Measurements from ENCODE around the gene IL17B.

IL17B gene

DNA sequence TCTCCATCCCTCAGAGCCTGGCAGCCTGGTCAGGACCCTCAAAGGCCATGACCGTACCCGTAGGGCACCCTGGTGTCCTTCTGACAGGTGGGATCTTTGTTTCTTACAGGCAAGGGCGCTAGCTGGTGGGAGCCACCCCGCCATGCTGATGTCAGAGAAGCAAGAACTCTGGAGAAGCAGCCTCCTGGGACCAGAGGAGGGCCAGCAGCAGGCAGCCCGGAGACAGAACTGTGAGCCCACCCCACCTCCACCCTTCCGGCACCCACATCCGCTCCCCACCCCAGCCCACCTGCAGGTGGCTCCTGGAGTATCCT is 42.2 kb upstream of the IL17B start:
- peaks cover 40% of the 10 kb centered on the region for H3K36me3 Mint-ChIP-seq (ENCODE audit: low read depth)
- H3K4me3 Mint-ChIP-seq, result no peak overlapping the region
- peak overlapping the region; percentile 94 for H3K27ac Mint-ChIP-seq
- H3K27me3 Mint-ChIP-seq (ENCODE audit: low read depth), result no peaks in the 10 kb centered on the region
- no peaks in the 10 kb centered on the region for H3K9me3 Mint-ChIP-seq
- TF ChIP-seq, protein P1, sequence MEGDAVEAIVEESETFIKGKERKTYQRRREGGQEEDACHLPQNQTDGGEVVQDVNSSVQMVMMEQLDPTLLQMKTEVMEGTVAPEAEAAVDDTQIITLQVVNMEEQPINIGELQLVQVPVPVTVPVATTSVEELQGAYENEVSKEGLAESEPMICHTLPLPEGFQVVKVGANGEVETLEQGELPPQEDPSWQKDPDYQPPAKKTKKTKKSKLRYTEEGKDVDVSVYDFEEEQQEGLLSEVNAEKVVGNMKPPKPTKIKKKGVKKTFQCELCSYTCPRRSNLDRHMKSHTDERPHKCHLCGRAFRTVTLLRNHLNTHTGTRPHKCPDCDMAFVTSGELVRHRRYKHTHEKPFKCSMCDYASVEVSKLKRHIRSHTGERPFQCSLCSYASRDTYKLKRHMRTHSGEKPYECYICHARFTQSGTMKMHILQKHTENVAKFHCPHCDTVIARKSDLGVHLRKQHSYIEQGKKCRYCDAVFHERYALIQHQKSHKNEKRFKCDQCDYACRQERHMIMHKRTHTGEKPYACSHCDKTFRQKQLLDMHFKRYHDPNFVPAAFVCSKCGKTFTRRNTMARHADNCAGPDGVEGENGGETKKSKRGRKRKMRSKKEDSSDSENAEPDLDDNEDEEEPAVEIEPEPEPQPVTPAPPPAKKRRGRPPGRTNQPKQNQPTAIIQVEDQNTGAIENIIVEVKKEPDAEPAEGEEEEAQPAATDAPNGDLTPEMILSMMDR (IDR thresholded peaks at IDR 0.05; ENCODE audit: unreplicated experiment in 3 of 3), result no peak
- H3K4me1 Mint-ChIP-seq, result peaks cover 85% of the 10 kb centered on the region

DNA sequence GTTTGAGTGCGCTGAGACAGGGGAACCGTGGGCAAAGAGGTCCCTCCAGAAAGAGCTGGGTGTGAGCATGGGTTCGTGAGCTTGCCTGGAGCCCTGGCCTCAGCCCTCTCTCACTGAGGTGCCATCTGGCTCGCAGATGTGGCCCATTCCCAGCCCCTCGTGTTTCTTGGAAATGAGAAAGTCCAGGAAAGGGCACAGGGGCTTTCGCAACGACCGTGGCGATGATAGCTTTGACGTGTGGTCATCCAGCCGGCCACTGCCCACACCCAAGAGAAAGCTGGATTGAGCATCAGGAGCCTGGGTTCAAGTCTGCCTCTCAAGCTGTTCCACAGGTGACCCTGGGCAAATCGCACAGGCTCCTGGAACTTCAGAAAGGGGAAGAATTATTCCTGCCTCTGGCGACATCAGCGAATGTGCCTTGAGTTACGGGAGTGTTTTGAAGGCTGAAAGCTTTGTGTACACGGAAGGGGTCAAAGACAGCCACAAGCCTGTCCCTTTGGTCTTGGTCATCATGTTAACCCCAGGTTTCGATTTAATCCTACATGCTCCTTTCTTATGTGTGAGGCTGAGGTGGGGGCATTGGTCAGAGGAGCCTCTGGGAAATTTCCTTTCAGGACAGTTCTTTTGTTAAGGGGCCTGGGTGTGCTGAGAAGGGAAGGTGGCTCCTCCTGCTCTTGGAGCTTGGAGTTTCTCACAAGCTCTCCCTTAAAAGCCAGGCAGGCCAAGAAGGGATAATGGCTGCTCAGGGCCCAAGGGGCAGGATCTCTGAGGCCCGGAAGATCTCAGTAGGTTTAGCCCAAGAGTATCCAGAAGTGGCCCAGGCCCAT is 41.7 kb upstream of the IL17B start:
- Mint-ChIP-seq H3K27me3 (ENCODE audit: low read depth) (no peaks in the 10 kb centered on the region), H3K9me3 (no peaks in the 10 kb centered on the region), H3K36me3 (ENCODE audit: low read depth) (peaks cover 37% of the 10 kb centered on the region), H3K4me1 (peaks cover 88% of the 10 kb centered on the region), H3K27ac (peak overlapping the region; percentile 94), H3K4me3 (no peak overlapping the region)
- TF ChIP-seq, protein P1 (IDR thresholded peaks at IDR 0.05; ENCODE audit: unreplicated experiment in 3 of 3), result no peak

DNA sequence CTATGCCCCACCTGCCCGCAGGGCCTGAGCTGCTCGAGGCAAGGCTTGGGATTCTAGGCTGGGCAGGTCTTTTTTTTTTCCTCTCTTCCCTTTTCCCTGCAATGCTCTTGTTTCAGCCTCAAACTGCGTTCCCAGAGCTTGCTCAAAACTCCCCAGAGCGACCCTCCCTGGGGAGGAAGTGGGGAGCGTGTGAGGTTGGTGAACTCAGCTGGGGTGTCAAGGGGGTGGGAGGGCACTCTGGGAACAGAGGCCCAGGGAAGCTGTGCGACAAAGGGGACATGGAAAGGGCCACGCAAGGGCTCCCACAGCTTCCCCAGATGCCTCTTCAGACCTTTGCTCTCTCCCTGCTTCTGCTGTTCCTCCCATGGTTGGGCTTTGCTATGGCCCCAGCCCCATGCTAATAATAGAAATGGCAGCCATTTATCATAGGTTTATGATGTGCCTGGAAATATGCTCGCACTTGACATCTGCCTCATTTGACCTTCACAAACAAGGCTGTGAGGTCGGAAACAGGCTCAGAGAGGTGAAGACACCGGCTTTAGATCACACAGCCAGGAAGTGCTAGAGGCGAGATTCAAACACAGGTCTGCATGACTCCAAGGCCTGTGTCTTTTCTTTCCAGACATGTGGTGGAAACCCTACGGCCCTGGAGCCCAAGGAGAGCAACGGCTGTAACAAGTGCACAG is 40.9 kb upstream of the IL17B start:
- H3K4me1 Mint-ChIP-seq, result peaks cover 85% of the 10 kb centered on the region
- H3K36me3 Mint-ChIP-seq (ENCODE audit: low read depth), result peaks cover 30% of the 10 kb centered on the region
- peak overlapping the region; percentile 31 to 47 (median 36) for H3K4me3 Mint-ChIP-seq
- no peaks in the 10 kb centered on the region for H3K9me3 Mint-ChIP-seq
- H3K27me3 Mint-ChIP-seq (ENCODE audit: low read depth), result no peaks in the 10 kb centered on the region
- TF ChIP-seq, protein P1 (IDR thresholded peaks at IDR 0.05; ENCODE audit: unreplicated experiment in 3 of 3), result no peak
- H3K27ac Mint-ChIP-seq, result peak overlapping the region; percentile 94

DNA sequence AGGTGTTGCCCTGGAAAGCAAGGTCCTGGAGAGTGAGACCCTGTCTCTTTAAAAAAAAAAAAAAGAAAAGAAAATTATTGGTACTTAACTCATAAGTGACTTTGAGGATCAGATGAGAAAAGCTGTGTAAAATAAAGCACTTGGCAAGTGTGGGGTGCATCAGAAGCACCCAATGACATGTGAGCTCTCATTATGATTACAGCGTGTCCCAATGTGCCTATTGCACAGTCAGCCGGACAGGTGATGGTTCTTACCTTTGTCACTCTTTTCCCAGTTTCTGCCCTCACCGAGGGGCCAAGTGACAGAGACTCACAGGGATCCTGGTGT is 40.4 kb upstream of the IL17B start:
- no peaks in the 10 kb centered on the region for H3K27me3 Mint-ChIP-seq (ENCODE audit: low read depth)
- peaks cover 85% of the 10 kb centered on the region for H3K4me1 Mint-ChIP-seq
- peaks cover 30% of the 10 kb centered on the region for H3K36me3 Mint-ChIP-seq (ENCODE audit: low read depth)
- TF ChIP-seq, protein P1 (IDR thresholded peaks at IDR 0.05; ENCODE audit: unreplicated experiment in 3 of 3), result no peak
- H3K4me3 Mint-ChIP-seq, result peak overlapping the region in 2 of 3 experiments; percentile 31 to 36
- peak overlapping the region; percentile 94 for H3K27ac Mint-ChIP-seq
- H3K9me3 Mint-ChIP-seq, result no peaks in the 10 kb centered on the region

DNA sequence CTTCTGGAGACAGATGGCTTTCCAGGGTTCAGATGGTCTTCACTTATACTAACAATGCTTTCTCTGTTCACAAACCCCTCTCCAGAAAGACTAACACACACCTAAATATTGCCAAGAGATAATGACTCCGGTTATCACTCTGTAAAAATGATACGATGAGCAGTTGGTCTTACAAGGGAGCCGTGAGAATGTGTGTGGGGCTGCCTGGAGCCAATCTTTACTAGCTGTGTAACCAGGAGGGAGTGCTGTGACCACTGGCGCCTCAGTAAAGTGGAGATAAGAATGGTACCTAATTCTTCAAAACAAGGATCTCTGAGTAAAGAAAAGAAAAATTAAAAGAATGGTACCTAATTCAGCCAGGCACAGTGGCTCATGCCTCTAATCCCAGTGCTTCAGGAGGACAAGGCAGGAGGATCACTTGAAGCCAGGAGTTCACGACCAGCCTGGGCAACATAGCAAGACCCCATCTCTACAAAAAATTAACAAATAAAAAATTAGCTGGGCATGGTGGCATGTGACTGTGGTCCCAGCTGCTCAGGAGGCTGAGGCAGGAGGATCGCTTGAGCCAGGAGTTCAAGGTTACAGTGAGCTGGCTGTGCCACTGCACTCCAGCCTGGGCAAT is 39.9 kb upstream of the IL17B start:
- Mint-ChIP-seq H3K27me3 (ENCODE audit: low read depth) (no peaks in the 10 kb centered on the region), H3K4me1 (peaks cover 86% of the 10 kb centered on the region), H3K27ac (peak overlapping the region; percentile 94), H3K4me3 (peak overlapping the region; percentile 24 to 52 (median 24)), H3K9me3 (no peaks in the 10 kb centered on the region), H3K36me3 (ENCODE audit: low read depth) (peaks cover 28% of the 10 kb centered on the region)
- TF ChIP-seq, protein P1 (IDR thresholded peaks at IDR 0.05; ENCODE audit: unreplicated experiment in 3 of 3), result no peak

All from nephron (organoid).